Measurements from ENCODE around the gene GRK3. TPM values are rescaled to one million over a fixed set of nuclear protein-coding genes. Genes with fewer than 3 reads are reported as not detected.

GRK3 gene
- total RNA-seq, 8 experiments from 2014 or later = 7.0 to 24.2 (median 15.6) TPM

DNA sequence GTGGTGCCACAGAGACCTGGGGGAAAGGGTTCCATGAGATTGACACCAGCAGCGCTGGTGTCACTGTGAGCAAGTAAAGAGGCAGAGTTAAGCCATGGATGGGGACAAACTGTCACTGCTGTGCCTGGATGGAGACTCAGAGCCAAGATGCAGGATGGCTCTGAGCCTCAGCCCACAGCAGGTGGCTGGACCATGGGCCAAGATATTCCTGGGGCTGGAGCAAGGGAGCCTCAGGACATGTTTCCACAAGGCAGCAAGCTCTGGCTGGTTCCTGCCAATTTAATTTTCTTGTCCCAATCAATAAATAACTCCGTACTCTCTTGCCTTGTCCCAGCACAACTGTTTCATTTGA lies 200.5 kb downstream of the GRK3 start:
- H3K27ac ChIP-seq = no peak overlapping the region
- WGBS, 10 experiments = 13 to 100% (median 80%) methylated on average over 1 to 2 of the region's 2 CpGs; no CpG with 5 or more reads in 2 of the 10 experiments
- no peaks in the 10 kb centered on the region for H3K4me1 ChIP-seq (replicated peaks in 1 of 2)
- no peak overlapping the region for H3K4me3 ChIP-seq
- ATAC-seq (replicated peaks in 6 of 8) = no peak
- in situ Hi-C loops (cut with MboI; ENCODE audit: low pct_unique_long_range_greater_than_20kb in 2 of 9, low sequenced_read_pairs in 9 of 9, unreplicated experiment in 9 of 9) = loop anchor here in 3 of 9 experiments (25.0 kb wide), 3 partner anchors 303 to 572 kb away; partner anchors contain the start of gene CRYBB2 (in 2 of the 3)

DNA sequence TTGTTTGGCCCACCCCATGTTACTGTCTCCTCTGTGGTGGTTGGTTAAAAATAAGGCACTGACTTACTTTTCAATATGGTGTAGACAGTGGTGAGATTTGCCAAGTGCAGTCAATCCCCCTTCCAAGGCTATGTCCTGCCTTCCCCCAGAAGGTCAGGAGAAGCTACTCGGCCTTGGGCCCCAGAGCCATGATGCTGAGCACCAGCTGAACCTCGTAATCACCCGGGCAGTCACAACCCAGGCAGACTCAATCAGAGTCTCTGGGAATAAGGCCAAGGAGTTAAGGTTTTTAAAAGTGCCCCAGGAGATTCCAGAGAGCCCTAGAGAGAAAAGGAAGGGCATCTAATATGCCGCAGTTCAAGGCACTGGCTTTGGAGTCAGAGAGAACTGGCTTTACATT lies 201.3 kb downstream of the GRK3 start:
- in situ Hi-C loops (cut with MboI; ENCODE audit: low pct_unique_long_range_greater_than_20kb in 2 of 9, low sequenced_read_pairs in 9 of 9, unreplicated experiment in 9 of 9) = loop anchor here in 3 of 9 experiments (25.0 kb wide), 3 partner anchors 304 to 572 kb away; partner anchors contain the start of gene CRYBB2 (in 2 of the 3)
- Histone ChIP-seq H3K4me3 (no peak overlapping the region), H3K27ac (no peak overlapping the region), H3K4me1 (replicated peaks in 1 of 2) (no peaks in the 10 kb centered on the region)
- 44 to 87% (median 74%) methylated on average over 1 to 4 of the region's 4 CpGs; no CpG with 5 or more reads in 4 of the 10 experiments for WGBS, 10 experiments
- ATAC-seq (replicated peaks in 6 of 8) = no peak

DNA sequence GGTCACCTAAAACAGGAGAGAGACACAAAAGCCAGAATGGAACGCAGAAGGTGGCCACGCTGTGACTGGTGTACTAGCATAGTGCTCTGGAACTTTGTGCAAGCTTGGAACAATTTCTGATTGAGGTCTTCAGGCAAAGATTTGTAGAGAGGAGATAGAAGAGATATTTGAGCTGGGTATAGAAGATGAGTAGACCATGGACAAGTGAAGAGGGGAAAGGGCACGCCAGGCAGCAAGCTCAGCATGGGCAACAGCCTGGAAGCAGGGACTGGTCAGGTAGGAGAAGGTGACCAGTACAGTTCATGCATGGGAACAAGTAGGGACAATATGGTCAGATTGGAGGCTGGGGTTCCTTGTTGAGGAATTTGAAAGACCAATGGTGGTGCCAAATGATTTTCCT lies 201.9 kb downstream of the GRK3 start:
- no peak overlapping the region for H3K4me3 ChIP-seq
- 37 to 100% (median 81%) methylated on average over 2 to 3 of the region's 3 CpGs; no CpG with 5 or more reads in 3 of the 10 experiments for WGBS, 10 experiments
- ATAC-seq (replicated peaks in 6 of 8) = no peak
- H3K27ac ChIP-seq = no peak overlapping the region
- H3K4me1 ChIP-seq (replicated peaks in 1 of 2) = no peaks in the 10 kb centered on the region
- in situ Hi-C loops (cut with MboI; ENCODE audit: low pct_unique_long_range_greater_than_20kb in 2 of 9, low sequenced_read_pairs in 9 of 9, unreplicated experiment in 9 of 9) = loop anchor here in 3 of 9 experiments (25.0 kb wide), 3 partner anchors 304 to 571 kb away; partner anchors contain the start of gene CRYBB2 (in 2 of the 3)

DNA sequence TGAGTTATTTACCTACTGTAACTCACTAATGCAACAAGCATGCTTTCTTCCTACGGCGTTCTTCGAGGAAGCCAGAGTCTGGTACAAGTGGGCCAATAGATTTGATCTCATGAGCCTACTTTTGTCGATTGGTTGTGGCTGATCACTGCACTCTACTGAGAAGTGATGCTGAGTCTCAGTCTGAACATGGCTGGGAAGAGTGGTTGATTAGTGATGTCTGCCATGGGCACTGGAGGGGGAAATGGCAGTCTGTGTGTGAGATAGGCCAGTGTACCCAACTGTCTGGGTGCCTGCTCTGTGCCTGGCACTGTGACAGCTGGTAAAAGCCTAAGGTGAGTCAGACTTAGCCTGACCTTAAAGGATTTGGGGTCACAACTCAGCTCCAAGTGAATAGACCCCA lies 205.9 kb downstream of the GRK3 start:
- Histone ChIP-seq H3K4me1 (replicated peaks in 1 of 2) (peaks cover 2% of the 10 kb centered on the region in 2 donors), H3K27ac (no peak overlapping the region), H3K4me3 (no peak overlapping the region)
- 80 to 100% (median 95%) methylated on average over 1 to 4 of the region's 4 CpGs; no CpG with 5 or more reads in 2 of the 10 experiments for WGBS, 10 experiments
- ATAC-seq (replicated peaks in 6 of 8) = no peak
- in situ Hi-C loops (cut with MboI; ENCODE audit: low pct_unique_long_range_greater_than_20kb in 2 of 9, low sequenced_read_pairs in 9 of 9, unreplicated experiment in 9 of 9) = loop anchor here in 5 of 9 experiments (10.0 to 25.0 kb wide), 5 partner anchors 306 to 567 kb away; partner anchors contain the start of gene CRYBB2 (in 2 of the 5)

DNA sequence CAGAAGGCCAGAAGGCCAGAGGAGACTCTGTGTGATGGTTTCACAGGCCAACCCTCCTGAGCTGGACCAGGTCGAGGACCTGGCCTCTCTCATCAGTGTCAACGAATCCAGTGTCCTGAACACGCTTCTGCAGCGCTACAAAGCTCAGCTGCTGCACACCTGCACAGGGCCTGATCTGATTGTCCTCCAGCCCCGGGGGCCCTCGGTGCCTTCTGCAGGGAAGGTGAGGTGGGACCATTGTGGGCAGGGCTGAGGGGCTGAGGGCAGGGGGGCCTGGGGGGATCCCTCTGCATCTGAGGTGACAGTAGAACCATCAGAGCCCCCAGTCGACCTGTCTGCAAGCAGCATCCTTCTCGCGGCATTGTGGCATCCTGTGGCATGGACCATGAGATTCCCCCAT lies 207.8 kb downstream of the GRK3 start:
- WGBS, 10 experiments = 0 to 80% methylated on average over 1 of the region's 9 CpGs; no CpG with 5 or more reads in 8 of the 10 experiments

DNA sequence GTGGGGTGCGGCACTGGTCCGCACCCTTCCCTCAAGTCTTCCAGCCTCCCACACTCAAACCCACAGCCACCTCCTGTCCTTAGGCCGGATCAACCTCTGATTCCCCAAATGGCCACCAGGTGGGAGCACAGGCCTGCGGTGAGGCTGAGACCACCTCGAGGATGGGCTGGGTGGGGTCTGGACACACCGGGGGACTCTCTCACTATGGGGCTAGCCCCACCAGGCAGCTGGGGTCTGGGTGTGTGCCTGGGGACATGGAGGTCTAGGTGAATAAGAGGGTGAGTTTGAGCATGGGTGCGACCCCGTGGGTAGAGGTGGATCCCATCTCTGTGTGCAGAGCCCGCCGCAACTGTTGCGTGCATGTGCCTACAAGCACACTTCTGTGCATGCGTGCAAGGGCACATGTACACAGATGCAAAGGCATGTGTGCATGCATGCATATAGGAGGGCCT lies 210.1 kb downstream of the GRK3 start:
- no peak overlapping the region for H3K27ac ChIP-seq
- ATAC-seq (replicated peaks in 6 of 8) = peak; percentile 20 to 67 (median 60)
- H3K4me1 ChIP-seq (replicated peaks in 1 of 2) = peaks cover 9 to 10% of the 10 kb centered on the region in 2 donors
- 10 to 96% (median 40%) methylated on average over 1 to 4 of the region's 12 CpGs; no CpG with 5 or more reads in 5 of the 10 experiments for WGBS, 10 experiments
- in situ Hi-C loops (cut with MboI; ENCODE audit: low pct_unique_long_range_greater_than_20kb in 2 of 9, low sequenced_read_pairs in 9 of 9, unreplicated experiment in 9 of 9) = loop anchor here in 8 of 9 experiments (10.0 to 25.0 kb wide), 5 partner anchors 310 to 563 kb away; partner anchors contain the start of gene CRYBB2 (in 2 of the 8)
- no peak overlapping the region for H3K4me3 ChIP-seq

More for the DNA sequence above, 207.8 kb downstream of the GRK3 start:
- Histone ChIP-seq H3K4me3 (no peak overlapping the region), H3K4me1 (replicated peaks in 1 of 2) (peaks cover 9 to 10% of the 10 kb centered on the region in 2 donors), H3K27ac (no peak overlapping the region)
- ATAC-seq (replicated peaks in 6 of 8) = no peak
- in situ Hi-C loops (cut with MboI; ENCODE audit: low pct_unique_long_range_greater_than_20kb in 2 of 9, low sequenced_read_pairs in 9 of 9, unreplicated experiment in 9 of 9) = loop anchor here in 5 of 9 experiments (10.0 to 25.0 kb wide), 5 partner anchors 307 to 565 kb away; partner anchors contain the start of gene CRYBB2 (in 2 of the 5)

DNA sequence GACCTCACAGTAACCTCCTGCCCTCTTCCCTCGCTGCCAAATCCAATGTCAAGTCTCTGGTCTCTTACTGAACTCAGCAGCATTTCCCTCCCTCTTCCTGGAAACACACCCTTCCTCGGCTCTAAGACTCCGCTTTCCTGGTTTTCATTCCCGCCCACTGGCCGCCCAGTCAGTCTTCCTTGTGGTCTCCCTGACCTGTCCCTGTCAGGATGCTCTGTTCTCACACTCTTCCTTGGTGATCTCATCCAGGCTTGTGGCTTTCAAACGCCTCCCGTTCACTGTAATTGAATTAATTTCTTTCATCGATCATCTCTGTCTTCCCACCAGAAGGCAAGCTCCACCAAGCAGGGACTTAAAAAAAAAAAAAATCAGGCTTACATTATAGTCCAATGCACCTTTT lies 211.1 kb downstream of the GRK3 start:
- peaks cover 9 to 10% of the 10 kb centered on the region in 2 donors for H3K4me1 ChIP-seq (replicated peaks in 1 of 2)
- no peak overlapping the region for H3K4me3 ChIP-seq
- in situ Hi-C loops (cut with MboI; ENCODE audit: low pct_unique_long_range_greater_than_20kb in 2 of 9, low sequenced_read_pairs in 9 of 9, unreplicated experiment in 9 of 9) = loop anchor here in 6 of 9 experiments (10.0 to 25.0 kb wide), 3 partner anchors 311 to 562 kb away; no protein-coding TSS in a partner anchor
- WGBS, 10 experiments = 0 to 41% (median 14%) methylated on average over 2 to 7 of the region's 8 CpGs; no CpG with 5 or more reads in 1 of the 10 experiments
- peak in 7 of 8 experiments; percentile 47 to 94 (median 93) for ATAC-seq (replicated peaks in 6 of 8)
- no peak overlapping the region for H3K27ac ChIP-seq

DNA sequence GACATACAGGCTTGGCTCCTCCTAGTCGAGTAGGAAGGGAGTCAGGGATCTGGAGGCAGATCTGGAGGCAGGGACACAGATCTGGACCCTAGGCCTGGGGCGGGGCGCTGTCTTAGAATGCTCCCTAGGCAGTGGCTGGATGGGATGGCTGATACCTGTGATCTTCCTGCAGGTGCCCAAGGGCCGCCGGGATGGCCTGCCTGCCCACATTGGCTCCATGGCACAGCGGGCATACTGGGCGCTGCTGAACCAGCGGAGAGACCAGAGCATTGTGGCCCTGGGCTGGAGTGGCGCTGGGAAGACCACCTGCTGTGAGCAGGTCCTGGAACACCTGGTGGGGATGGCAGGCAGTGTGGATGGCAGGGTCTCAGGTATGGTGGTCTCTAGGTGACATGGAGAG lies 212.9 kb downstream of the GRK3 start:
- no peak for ATAC-seq (replicated peaks in 6 of 8)
- Histone ChIP-seq H3K4me1 (replicated peaks in 1 of 2) (peaks cover 9 to 10% of the 10 kb centered on the region in 2 donors), H3K27ac (no peak overlapping the region), H3K4me3 (no peak overlapping the region)
- in situ Hi-C loops (cut with MboI; ENCODE audit: low pct_unique_long_range_greater_than_20kb in 2 of 9, low sequenced_read_pairs in 9 of 9, unreplicated experiment in 9 of 9) = loop anchor here in 6 of 9 experiments (10.0 to 25.0 kb wide), 3 partner anchors 313 to 560 kb away; no protein-coding TSS in a partner anchor
- WGBS, 10 experiments = 50 to 61% (median 60%) methylated on average over 1 to 4 of the region's 9 CpGs; no CpG with 5 or more reads in 7 of the 10 experiments

DNA sequence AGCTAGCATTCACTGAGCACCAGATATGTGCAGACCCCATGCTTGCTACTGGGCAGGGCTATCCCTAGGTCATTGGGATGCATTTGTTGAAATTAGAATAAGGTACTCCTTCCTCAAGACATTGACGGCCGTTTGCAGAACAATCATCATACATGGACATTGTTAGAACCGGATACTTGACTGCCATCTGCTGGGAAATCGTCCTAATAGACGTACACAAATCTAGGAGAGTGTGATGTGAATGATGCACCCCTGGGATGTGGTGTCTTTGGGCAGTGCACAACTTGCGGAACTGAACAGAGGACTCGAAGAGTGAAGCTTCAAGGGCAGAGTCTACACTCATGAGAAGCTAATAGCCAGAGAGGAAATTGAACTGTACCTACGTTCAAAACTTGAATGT lies 213.4 kb downstream of the GRK3 start:
- in situ Hi-C loops (cut with MboI; ENCODE audit: low pct_unique_long_range_greater_than_20kb in 2 of 9, low sequenced_read_pairs in 9 of 9, unreplicated experiment in 9 of 9) = loop anchor here in 6 of 9 experiments (10.0 to 25.0 kb wide), 3 partner anchors 313 to 559 kb away; no protein-coding TSS in a partner anchor
- no peak overlapping the region for H3K4me3 ChIP-seq
- peak in 3 of 8 experiments; percentile 73 to 81 (median 77) for ATAC-seq (replicated peaks in 6 of 8)
- WGBS, 10 experiments = 4 to 89% (median 38%) methylated on average over 1 to 8 of the region's 8 CpGs; no CpG with 5 or more reads in 3 of the 10 experiments
- H3K4me1 ChIP-seq (replicated peaks in 1 of 2) = peaks cover 9 to 10% of the 10 kb centered on the region in 2 donors
- H3K27ac ChIP-seq = no peak overlapping the region

Other genes starting within 250 kb of the GRK3 start
- under 1 TPM; 0.09 to 0.91 (median 0.32) TPM for gene MYO18B, start 177.5 kb downstream of the GRK3 start, total RNA-seq

Measured in motor neuron (in vitro differentiated cells).